ENCODE results near the gene PADI3.

GRCh38 chr1:17218939-17219338, 30.0 kb upstream of the PADI3 start:
- TF ChIP-seq, protein P1, sequence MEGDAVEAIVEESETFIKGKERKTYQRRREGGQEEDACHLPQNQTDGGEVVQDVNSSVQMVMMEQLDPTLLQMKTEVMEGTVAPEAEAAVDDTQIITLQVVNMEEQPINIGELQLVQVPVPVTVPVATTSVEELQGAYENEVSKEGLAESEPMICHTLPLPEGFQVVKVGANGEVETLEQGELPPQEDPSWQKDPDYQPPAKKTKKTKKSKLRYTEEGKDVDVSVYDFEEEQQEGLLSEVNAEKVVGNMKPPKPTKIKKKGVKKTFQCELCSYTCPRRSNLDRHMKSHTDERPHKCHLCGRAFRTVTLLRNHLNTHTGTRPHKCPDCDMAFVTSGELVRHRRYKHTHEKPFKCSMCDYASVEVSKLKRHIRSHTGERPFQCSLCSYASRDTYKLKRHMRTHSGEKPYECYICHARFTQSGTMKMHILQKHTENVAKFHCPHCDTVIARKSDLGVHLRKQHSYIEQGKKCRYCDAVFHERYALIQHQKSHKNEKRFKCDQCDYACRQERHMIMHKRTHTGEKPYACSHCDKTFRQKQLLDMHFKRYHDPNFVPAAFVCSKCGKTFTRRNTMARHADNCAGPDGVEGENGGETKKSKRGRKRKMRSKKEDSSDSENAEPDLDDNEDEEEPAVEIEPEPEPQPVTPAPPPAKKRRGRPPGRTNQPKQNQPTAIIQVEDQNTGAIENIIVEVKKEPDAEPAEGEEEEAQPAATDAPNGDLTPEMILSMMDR (IDR thresholded peaks at IDR 0.05), result no peak
- TF ChIP-seq POLR2AphosphoS5 (IDR thresholded peaks at IDR 0.05), result no peak
